GM12874 (cell line): ENCODE measurements around the gene SON.

Source experiments
- TF ChIP-seq, protein P1 (sequence below): IDR thresholded peaks from 2 replicates; pipeline ENCODE4 v1.5.1; 2011; ENCODE audit warnings: low read depth, mild to moderate bottlenecking, control low read depth, low read length, moderate library complexity; ENCODE audit not compliant: insufficient read depth

Gene SON

DNA sequence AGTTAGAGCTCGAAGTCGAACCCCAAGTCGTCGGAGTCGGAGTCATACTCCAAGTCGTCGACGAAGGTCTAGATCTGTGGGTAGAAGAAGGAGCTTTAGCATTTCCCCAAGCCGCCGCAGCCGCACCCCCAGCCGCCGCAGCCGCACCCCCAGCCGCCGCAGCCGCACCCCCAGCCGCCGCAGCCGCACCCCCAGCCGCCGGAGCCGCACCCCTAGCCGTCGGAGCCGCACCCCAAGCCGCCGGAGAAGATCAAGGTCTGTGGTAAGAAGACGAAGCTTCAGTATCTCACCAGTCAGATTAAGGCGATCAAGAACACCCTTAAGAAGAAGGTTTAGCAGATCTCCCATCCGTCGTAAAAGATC is 12.1 kb downstream of the SON start:
- TF ChIP-seq, protein P1, sequence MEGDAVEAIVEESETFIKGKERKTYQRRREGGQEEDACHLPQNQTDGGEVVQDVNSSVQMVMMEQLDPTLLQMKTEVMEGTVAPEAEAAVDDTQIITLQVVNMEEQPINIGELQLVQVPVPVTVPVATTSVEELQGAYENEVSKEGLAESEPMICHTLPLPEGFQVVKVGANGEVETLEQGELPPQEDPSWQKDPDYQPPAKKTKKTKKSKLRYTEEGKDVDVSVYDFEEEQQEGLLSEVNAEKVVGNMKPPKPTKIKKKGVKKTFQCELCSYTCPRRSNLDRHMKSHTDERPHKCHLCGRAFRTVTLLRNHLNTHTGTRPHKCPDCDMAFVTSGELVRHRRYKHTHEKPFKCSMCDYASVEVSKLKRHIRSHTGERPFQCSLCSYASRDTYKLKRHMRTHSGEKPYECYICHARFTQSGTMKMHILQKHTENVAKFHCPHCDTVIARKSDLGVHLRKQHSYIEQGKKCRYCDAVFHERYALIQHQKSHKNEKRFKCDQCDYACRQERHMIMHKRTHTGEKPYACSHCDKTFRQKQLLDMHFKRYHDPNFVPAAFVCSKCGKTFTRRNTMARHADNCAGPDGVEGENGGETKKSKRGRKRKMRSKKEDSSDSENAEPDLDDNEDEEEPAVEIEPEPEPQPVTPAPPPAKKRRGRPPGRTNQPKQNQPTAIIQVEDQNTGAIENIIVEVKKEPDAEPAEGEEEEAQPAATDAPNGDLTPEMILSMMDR: no peak

DNA sequence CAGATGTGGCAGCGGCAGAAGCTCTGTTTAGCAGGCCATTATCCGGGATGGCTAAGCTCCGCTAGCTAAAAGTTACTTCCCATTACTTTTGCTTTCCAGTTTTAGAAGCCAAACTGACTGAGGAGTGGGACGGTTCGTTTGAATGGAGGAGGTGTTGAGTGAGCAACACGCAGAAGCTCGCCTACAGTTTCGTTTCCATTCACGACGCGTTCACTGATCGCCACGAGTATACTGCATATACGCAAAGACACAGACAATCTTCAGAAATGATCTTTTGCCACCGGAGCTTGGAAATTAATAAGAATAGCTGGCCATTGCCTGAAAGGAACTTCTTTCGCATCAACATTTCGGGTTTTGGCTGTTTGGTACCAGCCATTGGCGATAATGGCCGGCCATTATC is 14.6 kb downstream of the SON start:
- TF ChIP-seq, protein P1: no peak

DNA sequence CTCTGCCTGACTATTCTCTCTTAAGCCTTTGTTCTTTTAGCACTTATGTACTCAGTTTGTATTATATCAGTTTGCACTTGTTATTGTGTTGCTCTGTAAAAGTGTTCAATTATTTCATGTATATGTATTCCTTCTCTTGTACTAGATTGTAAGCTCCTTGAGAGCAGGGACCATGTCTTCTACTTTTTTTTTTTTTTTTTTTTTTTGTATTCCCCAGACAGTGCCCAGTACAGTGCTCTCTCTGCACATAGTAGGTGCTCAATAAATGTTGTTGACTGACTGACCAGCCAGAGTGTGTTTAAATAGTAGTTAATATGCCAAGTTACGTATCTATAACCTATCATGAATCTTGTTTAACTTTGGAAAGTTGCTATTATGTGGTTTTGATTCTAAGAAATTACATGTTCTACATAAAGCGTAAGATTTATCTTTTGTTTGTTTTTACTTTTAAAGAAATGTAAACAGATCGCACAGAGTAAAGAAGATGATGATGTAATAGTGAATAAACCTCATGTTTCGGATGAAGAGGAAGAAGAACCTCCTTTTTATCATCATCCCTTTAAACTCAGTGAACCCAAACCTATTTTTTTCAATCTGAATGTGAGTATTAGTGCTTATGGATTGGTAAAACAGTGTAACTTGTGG is 16.1 kb downstream of the SON start:
- TF ChIP-seq, protein P1: no peak

DNA sequence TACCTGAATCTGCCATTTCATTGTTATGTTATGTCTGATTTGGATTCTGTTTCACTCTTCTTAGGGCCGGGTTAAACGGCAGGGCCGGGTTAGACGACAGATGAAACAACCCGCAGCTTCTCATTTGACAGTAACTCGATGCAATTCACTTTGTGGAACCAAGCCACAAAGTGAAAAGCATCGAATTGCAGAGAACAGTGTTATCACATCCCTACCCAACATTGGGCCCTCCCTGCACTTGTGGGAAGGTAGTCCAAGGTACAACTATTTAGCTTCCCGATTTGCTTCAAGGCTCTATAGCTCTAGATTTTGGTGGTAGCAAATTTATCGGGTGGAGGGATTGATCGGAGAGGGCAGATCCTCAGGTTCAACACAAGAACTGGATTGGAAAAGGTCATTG is 17.0 kb downstream of the SON start:
- TF ChIP-seq, protein P1: no peak

DNA sequence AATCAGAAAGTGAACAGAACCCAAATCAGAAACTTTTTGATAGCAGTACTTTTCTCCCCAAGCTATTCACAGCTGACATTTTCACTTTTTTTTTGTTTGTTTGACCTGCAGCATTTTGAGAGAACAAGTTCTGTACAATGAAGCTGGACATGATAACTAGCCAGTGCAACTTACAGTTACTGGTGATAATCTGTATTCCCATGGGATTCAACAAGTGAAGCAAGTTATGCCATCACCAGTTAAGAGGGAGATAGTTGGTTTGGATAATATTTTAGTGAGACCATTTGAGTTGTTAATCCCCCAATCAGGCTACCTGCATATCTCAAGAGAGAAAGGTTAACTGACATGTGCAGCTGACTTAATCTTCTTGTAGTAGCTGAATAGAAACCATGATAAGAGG is 18.1 kb downstream of the SON start:
- TF ChIP-seq, protein P1: no peak

DNA sequence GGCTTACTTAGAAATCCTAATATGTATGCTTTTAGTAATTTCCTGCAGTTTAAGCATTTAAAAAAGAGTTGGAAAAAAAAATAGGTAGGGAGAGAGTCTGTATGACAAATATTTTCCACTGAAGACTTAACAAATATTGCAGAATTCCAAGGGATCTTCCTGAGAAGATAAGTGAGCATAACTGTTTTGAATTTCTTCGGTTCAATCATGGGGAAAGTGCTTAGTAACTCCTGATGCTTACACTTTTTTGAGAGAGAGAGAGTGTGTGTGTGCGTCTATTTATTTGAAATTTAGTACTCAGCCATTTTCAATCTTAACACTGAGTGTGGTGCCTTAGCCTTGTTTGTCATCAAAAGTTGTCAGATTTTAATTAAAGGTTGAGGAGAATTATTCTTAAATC is 18.5 kb downstream of the SON start:
- TF ChIP-seq, protein P1: no peak

DNA sequence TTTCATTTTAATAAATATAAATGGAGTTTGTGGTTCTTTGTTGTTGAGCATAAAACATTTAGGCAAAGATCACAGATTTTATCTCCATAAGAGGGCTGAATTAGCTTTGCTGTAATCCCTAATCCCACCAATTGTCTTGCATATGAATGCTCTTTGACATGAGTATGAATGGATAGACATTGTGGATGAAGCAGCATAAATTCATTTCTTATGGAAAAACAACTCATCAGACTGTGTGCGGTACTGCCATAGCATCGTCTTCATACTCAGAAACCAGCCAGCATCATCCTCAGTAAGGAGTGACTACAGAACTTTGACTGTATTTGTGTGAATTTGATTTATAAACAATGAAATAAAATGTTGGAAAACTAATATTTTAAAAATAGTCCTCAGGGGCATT is 19.6 kb downstream of the SON start:
- TF ChIP-seq, protein P1: no peak

DNA sequence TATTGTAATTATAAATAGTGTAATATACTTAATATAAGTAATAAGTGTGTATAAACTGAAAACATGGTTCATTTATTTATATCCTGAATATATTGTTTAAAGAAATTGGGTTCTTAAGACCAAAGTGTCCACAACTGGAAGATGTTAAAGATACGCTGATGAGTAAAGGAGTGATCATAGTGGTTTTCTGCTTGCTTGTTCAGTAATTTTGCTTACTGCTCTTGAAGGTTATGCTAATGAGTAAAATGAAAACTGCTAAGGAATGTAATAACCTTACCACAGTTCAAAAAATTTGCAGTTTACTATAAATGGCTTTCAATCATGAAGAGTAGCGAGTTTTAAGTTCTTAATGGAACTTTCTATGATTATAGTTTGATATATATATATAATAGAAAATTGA is 23.7 kb downstream of the SON start:
- TF ChIP-seq, protein P1: no peak
